Measurements from ENCODE around the gene FYN. TPM values are rescaled to one million over a fixed set of nuclear protein-coding genes. Genes with fewer than 3 reads are reported as not detected.

FYN gene
- total RNA-seq, 4 donors from 2014 or later: 16.3 to 288 (median 52.2) TPM

DNA sequence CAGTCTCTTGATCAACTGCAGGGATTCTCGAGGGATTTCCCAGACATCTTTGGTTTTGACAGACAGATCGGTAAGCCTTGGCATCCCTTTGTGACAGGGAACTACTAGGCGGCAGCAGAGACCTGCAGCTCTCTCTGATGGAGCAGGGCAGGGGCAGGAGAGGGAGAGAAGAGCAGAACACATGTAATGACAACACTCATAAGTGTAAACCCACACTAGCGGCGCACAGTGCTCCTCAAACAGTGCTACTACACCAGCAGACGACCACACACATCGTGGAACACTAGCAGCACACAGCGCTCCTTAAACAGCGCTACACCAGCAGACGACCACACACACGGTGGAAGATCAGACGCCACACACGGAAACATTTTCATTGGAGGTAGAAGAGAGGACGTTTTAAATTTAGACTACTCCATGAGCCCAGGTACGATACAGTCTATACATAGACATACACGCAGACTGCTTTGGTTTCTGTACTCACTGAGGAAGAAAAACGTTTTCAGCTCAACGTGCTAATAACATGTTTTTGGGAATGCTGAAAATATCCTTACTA lies 173.0 kb downstream of the FYN start:
- intact Hi-C loops (cut with DNase I; ENCODE audit: low total_unique reads): loop anchor here (10.0 kb wide), 1 partner anchor 465 kb away; no protein-coding TSS in a partner anchor
- Histone ChIP-seq H3K27ac (no peak overlapping the region), H3K36me3 (no peaks in the 10 kb centered on the region)

DNA sequence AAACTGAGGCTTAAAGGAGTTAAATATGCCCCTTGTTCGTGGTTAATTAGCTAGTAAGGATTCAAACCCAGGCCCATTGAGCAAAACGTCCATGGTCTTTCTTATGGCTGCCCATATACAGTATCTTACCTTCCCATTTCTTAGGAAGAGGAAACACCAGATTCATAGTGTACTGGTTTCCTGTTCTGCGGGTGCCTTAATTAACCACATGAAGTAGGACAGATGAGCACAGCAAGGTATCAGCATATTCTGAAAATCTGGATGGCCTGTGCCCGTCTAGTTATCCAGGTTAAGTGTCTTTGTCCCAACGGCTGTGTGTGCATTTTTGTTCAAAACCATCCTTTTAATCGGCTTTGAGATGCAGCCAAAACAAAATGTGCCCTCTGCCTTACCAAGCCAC lies 174.1 kb downstream of the FYN start:
- intact Hi-C loops (cut with DNase I; ENCODE audit: low total_unique reads): no loop called here

More for the DNA sequence above, 173.0 kb downstream of the FYN start:
- no peak overlapping the region for H3K4me3 ChIP-seq
- H3K4me1 ChIP-seq: no peaks in the 10 kb centered on the region
- 82 to 85% methylated on average over 15 to 18 of the region's 18 CpGs for WGBS, 2 donors (ENCODE audit: low coverage in 1 of 2)
- DNase-seq: no peak
- in situ Hi-C loops (cut with MboI; ENCODE audit: low pct_ligation_motif_present in 1 of 4, low pct_unique_long_range_greater_than_20kb in 1 of 4, low sequenced_read_pairs in 3 of 4): loop anchor here in 3 of 4 donors (10.0 kb wide), 3 partner anchors 295 to 455 kb away; no protein-coding TSS in a partner anchor
- TF ChIP-seq POLR2AphosphoS5 (IDR thresholded peaks at IDR 0.05): no peak
- TF ChIP-seq, protein P1, sequence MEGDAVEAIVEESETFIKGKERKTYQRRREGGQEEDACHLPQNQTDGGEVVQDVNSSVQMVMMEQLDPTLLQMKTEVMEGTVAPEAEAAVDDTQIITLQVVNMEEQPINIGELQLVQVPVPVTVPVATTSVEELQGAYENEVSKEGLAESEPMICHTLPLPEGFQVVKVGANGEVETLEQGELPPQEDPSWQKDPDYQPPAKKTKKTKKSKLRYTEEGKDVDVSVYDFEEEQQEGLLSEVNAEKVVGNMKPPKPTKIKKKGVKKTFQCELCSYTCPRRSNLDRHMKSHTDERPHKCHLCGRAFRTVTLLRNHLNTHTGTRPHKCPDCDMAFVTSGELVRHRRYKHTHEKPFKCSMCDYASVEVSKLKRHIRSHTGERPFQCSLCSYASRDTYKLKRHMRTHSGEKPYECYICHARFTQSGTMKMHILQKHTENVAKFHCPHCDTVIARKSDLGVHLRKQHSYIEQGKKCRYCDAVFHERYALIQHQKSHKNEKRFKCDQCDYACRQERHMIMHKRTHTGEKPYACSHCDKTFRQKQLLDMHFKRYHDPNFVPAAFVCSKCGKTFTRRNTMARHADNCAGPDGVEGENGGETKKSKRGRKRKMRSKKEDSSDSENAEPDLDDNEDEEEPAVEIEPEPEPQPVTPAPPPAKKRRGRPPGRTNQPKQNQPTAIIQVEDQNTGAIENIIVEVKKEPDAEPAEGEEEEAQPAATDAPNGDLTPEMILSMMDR (IDR thresholded peaks at IDR 0.05): no peak
- no peak for TF ChIP-seq POLR2A (IDR thresholded peaks at IDR 0.05)
- TF ChIP-seq EP300 (IDR thresholded peaks at IDR 0.05; ENCODE audit: low read depth): no peak
- H3K9me3 ChIP-seq: no peaks in the 10 kb centered on the region
- no peaks in the 10 kb centered on the region for H3K27me3 ChIP-seq

DNA sequence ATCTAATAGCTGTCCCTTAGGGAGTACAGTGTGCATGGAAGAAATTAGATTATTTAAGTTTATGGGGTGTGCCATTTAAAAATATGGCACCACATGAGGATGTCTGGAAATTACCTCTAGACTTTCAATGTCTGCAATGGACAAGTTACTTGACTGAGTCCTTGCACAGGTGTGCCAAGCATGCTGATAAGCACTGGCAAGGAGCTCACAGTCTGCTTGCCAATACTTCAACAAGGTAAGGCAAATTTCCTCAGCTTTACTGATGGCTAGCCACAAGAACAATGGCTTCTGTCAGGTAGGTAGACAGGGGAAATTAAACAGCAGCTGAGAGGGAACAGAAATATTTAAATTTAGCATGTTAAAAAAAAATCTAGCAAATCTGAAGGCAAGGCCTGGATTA lies 176.4 kb downstream of the FYN start:
- in situ Hi-C loops (cut with MboI; ENCODE audit: low pct_ligation_motif_present in 1 of 4, low pct_unique_long_range_greater_than_20kb in 1 of 4, low sequenced_read_pairs in 3 of 4): no loop called here
- Histone ChIP-seq H3K27ac (no peak overlapping the region), H3K27me3 (no peaks in the 10 kb centered on the region), H3K4me3 (no peak overlapping the region), H3K36me3 (no peaks in the 10 kb centered on the region), H3K4me1 (peaks cover 9 to 23% (median 19%) of the 10 kb centered on the region in 4 donors), H3K9me3 (no peaks in the 10 kb centered on the region)
- DNase-seq: no peak
- intact Hi-C loops (cut with DNase I; ENCODE audit: low total_unique reads): no loop called here
- TF ChIP-seq EP300 (IDR thresholded peaks at IDR 0.05; ENCODE audit: low read depth) (no peak), POLR2AphosphoS5 (IDR thresholded peaks at IDR 0.05) (no peak), POLR2A (IDR thresholded peaks at IDR 0.05) (no peak)
- TF ChIP-seq, protein P1 (IDR thresholded peaks at IDR 0.05): no peak

More for the DNA sequence above, 174.1 kb downstream of the FYN start:
- no peak for DNase-seq
- in situ Hi-C loops (cut with MboI; ENCODE audit: low pct_ligation_motif_present in 1 of 4, low pct_unique_long_range_greater_than_20kb in 1 of 4, low sequenced_read_pairs in 3 of 4): no loop called here
- Histone ChIP-seq H3K4me3 (no peak overlapping the region), H3K9me3 (no peaks in the 10 kb centered on the region), H3K36me3 (no peaks in the 10 kb centered on the region), H3K27me3 (no peaks in the 10 kb centered on the region), H3K27ac (no peak overlapping the region), H3K4me1 (peaks cover 0 to under 1% (median 0%) of the 10 kb centered on the region in 4 donors)
- TF ChIP-seq, protein P1 (IDR thresholded peaks at IDR 0.05): no peak
- WGBS, 2 donors (ENCODE audit: low coverage in 1 of 2): 85 to 90% methylated on average over 3 to 6 of the region's 6 CpGs

DNA sequence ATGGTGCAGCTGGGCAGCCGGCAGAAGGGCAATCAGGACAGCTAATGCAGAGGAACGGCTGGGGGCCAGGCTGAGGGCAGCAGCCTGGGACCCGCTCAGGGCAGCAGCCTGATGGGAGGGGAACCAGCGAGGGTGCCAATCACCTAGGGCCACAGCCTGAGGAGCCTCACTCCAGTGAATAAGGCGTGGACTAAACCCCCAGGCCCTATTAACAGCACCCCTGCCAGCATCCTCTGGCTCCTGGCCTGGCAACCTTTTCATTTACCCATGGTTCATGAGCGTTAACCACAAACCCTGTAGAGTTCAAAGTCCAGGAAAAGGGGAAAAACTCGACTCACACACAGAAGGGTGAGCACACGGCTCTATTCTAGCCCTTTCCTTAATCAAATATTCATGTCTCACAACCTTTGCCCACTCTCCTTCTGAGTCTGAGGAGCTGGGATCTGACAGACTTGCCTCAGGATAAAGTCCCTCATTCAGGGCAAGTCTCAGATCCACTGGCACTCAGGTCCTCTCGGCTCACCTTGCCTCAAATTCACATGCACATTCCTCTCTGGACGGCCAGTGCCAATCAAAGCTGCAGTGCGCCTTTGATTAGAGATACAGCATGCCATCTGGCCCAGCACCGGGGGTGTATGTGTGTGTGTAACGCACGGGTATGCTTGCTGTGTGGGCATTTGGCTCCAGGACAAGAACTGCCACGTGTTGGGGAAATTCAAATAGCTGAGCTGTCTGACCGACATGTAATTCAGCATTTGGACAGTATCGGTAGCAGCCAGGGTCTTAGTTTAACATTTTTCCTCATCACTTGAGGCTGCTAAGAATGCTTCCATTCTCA lies 180.7 kb downstream of the FYN start:
- H3K27me3 ChIP-seq: no peaks in the 10 kb centered on the region
- WGBS, 2 donors (ENCODE audit: low coverage in 1 of 2): 38 to 48% methylated on average over 11 to 17 of the region's 17 CpGs
- no peaks in the 10 kb centered on the region for H3K9me3 ChIP-seq
- peak; percentile 59 for DNase-seq
- H3K4me1 ChIP-seq: peaks cover 21 to 54% (median 46%) of the 10 kb centered on the region in 4 donors
- in situ Hi-C loops (cut with MboI; ENCODE audit: low pct_ligation_motif_present in 1 of 4, low pct_unique_long_range_greater_than_20kb in 1 of 4, low sequenced_read_pairs in 3 of 4) (no loop called here), intact Hi-C loops (cut with DNase I; ENCODE audit: low total_unique reads) (no loop called here)
- TF ChIP-seq, protein P1 (IDR thresholded peaks at IDR 0.05): peak in 1 of 5 experiments; percentile 9
- peak in 1 of 3 donors; percentile 42 for TF ChIP-seq POLR2AphosphoS5 (IDR thresholded peaks at IDR 0.05)
- no peak for TF ChIP-seq POLR2A (IDR thresholded peaks at IDR 0.05)
- TF ChIP-seq EP300 (IDR thresholded peaks at IDR 0.05; ENCODE audit: low read depth): no peak
- H3K36me3 ChIP-seq: no peaks in the 10 kb centered on the region
- H3K27ac ChIP-seq: peak overlapping the region; percentile 77 to 91 (median 86)
- no peak overlapping the region for H3K4me3 ChIP-seq

Measured in transverse colon (tissue), 4 donors.